Stimulated activated naive CD4-positive, alpha-beta T cell (primary cell): ENCODE results near the gene CFAP90.

Experiments
- DNase-seq, 6 experiments: peaks; one replicate each; lab custom pipeline; 2025; lab: John Stamatoyannopoulos, UW

CFAP90 gene

GRCh38 chr5:7850395-7851239 lies at the start of gene CFAP90:
Gene CFAP90, minus strand, starts transcription at chr5:7851133. Its CDS starts 112 bp downstream, at chr5:7851021.
- peak; percentile 4 to 48 (median 31) for DNase-seq

GRCh38 chr5:7897014-7897600 lies 46.2 kb upstream of the CFAP90 start:
- no peak for DNase-seq

GRCh38 chr5:7894860-7895259 lies 43.9 kb upstream of the CFAP90 start:
- no peak for DNase-seq

- no peak for DNase-seq
Observed at GRCh38 chr5:7894439-7894838, 43.5 kb upstream of the CFAP90 start.

- DNase-seq: no peak
Observed at GRCh38 chr5:7888901-7889300, 38.0 kb upstream of the CFAP90 start.

- peak in 2 of 6 experiments; percentile 13 for DNase-seq
Observed at GRCh38 chr5:7886849-7887475, 36.0 kb upstream of the CFAP90 start.

- DNase-seq: no peak
Observed at GRCh38 chr5:7884491-7885267, 33.7 kb upstream of the CFAP90 start.

- DNase-seq: no peak
Observed at GRCh38 chr5:7882926-7883325, 32.0 kb upstream of the CFAP90 start.

- DNase-seq: no peak
Observed at GRCh38 chr5:7881816-7882215, 30.9 kb upstream of the CFAP90 start.

- no peak for DNase-seq
Observed at GRCh38 chr5:7881091-7881490, 30.2 kb upstream of the CFAP90 start.

- DNase-seq: no peak
Observed at GRCh38 chr5:7878381-7878873, 27.5 kb upstream of the CFAP90 start.

GRCh38 chr5:7877851-7878250 lies 26.9 kb upstream of the CFAP90 start:
- DNase-seq: no peak

- no peak for DNase-seq
Observed at GRCh38 chr5:7876867-7877266, 25.9 kb upstream of the CFAP90 start.

GRCh38 chr5:7875151-7875550 lies 24.2 kb upstream of the CFAP90 start:
- no peak for DNase-seq

- DNase-seq: no peak
Observed at GRCh38 chr5:7874639-7875038, 23.7 kb upstream of the CFAP90 start.

GRCh38 chr5:7873216-7873615 lies 22.3 kb upstream of the CFAP90 start:
- peak in 1 of 6 experiments; percentile 14 for DNase-seq

- no peak for DNase-seq
Observed at GRCh38 chr5:7872517-7873130, 21.7 kb upstream of the CFAP90 start.

- DNase-seq: no peak
Observed at GRCh38 chr5:7871653-7872052, 20.7 kb upstream of the CFAP90 start.

GRCh38 chr5:7869474-7870136 lies 18.7 kb upstream of the CFAP90 start:
- peak in 2 of 6 experiments; percentile 48 to 61 for DNase-seq

- peak; percentile 79 to 87 (median 85) for DNase-seq
Observed at GRCh38 chr5:7868773-7869473, 18.0 kb upstream of the CFAP90 start, which contains the start of the genes FASTKD3 and MTRR. Gene FASTKD3, minus strand, starts transcription at chr5:7869031. Its CDS starts 948 bp downstream, at chr5:7868083. Gene MTRR, plus strand, starts transcription at chr5:7869148. Its CDS starts 1,647 bp downstream, at chr5:7870795.
